Measurements from ENCODE around the gene TRIM67.

DNA sequence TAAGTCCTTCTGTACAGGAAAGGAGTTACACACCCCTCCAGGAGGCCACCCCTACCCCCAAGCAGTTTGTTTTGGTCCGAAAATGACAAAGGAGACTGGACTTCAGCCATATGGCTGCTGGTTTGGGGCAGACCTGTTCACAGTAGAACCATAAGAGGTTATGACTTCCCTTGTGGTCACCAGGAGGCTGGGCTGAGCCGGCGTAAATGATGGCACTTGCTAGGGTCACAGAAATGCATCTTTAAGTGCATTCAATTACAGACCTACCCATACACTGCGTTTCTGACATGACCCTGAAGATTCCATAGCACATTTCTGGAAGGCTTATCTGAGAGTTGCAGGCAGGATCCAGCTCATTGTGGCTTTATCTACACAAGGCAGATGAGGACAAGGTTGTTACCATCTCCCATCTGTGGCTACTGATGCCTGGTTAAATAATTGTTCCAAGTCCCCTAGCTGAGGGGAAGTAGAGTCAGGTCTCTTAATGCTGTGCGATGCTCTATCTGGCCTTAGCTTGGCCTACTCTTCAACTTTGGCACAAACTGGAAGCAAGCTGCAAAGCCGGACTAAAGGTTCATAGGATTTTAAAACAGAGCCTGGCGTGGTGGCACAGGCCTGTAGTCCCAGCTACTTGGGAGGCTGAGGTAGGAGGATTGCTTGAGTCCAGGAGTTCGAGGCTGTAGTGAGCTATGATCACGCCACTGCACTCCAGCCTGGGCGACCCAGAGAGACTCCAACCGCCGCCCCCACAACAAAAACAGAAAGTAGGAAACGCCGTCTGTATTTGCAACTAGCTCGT, 1.7 kb upstream of the TRIM67 start:
- no peak for TF ChIP-seq CTCF (IDR thresholded peaks at IDR 0.05; ENCODE audit: poor library complexity, severe bottlenecking)
- TF ChIP-seq POLR2AphosphoS5 (IDR thresholded peaks at IDR 0.05): no peak

Measured in neural cell (in vitro differentiated cells).